RWPE1 (cell line): ENCODE data around the gene ADAMTS10.
"Not testable (repeated sequence)": the region's sequence is repeated elsewhere in the genome, so short reads cannot be mapped to it uniquely, and the experiment has no call there.

Experiments used
- CTCF ChIA-PET: fragments of 350-600 bp; sonication (Branson Sonifier 250); formaldehyde crosslinking; extraction: SDS; loops from one replicate; lab custom pipeline; 2021; lab: Yijun Ruan, JAX
- POLR2A ChIA-PET: fragments of 400-600 bp; formaldehyde crosslinking; extraction: SDS; loops from one replicate; lab custom pipeline; 2020; ENCODE audit warnings: antibody characterized with exemption; ENCODE audit not compliant: low non-redundant PET; lab: Yijun Ruan, JAX
- DNase-seq: peaks from one replicate; pipeline ENCODE4 v3.0.0; 2012; ENCODE audit warnings: low spot score
- H3K27ac ChIP-seq: fragments of 450-650 bp; 2 replicates; pipeline ENCODE4 v1.5.1; 2017
- TF ChIP-seq, protein P1 (sequence below): fragments of 450-650 bp; conservative IDR thresholded peaks from 2 replicates; pipeline ENCODE4 v1.5.1; 2017; ENCODE audit warnings: low read depth, mild to moderate bottlenecking

ADAMTS10 gene

GRCh38 chr19:8639821-8640401 is 29.4 kb upstream of the ADAMTS10 start:
- TF ChIP-seq, protein P1, sequence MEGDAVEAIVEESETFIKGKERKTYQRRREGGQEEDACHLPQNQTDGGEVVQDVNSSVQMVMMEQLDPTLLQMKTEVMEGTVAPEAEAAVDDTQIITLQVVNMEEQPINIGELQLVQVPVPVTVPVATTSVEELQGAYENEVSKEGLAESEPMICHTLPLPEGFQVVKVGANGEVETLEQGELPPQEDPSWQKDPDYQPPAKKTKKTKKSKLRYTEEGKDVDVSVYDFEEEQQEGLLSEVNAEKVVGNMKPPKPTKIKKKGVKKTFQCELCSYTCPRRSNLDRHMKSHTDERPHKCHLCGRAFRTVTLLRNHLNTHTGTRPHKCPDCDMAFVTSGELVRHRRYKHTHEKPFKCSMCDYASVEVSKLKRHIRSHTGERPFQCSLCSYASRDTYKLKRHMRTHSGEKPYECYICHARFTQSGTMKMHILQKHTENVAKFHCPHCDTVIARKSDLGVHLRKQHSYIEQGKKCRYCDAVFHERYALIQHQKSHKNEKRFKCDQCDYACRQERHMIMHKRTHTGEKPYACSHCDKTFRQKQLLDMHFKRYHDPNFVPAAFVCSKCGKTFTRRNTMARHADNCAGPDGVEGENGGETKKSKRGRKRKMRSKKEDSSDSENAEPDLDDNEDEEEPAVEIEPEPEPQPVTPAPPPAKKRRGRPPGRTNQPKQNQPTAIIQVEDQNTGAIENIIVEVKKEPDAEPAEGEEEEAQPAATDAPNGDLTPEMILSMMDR: no peak
- no peak for DNase-seq
- ChIA-PET POLR2A (no interaction called here), CTCF (no interaction called here)
- H3K27ac ChIP-seq: no peak overlapping the region

GRCh38 chr19:8638078-8638619 is 27.6 kb upstream of the ADAMTS10 start:
- ChIA-PET POLR2A (no interaction called here), CTCF (no interaction called here)
- H3K27ac ChIP-seq: no peak overlapping the region
- DNase-seq: no peak
- TF ChIP-seq, protein P1: no peak

- DNase-seq, CTCF ChIA-PET, H3K27ac ChIP-seq: not testable (repeated sequence)
- POLR2A ChIA-PET: interaction anchor here (0.6 kb wide), 1 partner anchor 196 kb away, joined by 3 read pairs; no protein-coding TSS in a partner anchor
Observed at GRCh38 chr19:8637070-8637469, 26.6 kb upstream of the ADAMTS10 start.

- no peak overlapping the region for H3K27ac ChIP-seq
- POLR2A ChIA-PET: no interaction called here
- DNase-seq: no peak
- TF ChIP-seq, protein P1: no peak
- CTCF ChIA-PET: no interaction called here
Observed at GRCh38 chr19:8635422-8635821, 24.9 kb upstream of the ADAMTS10 start.

- ChIA-PET CTCF (no interaction called here), POLR2A (no interaction called here)
- no peak for DNase-seq
- no peak overlapping the region for H3K27ac ChIP-seq
- TF ChIP-seq, protein P1: no peak
Observed at GRCh38 chr19:8631425-8631819, 20.9 kb upstream of the ADAMTS10 start.

DNA sequence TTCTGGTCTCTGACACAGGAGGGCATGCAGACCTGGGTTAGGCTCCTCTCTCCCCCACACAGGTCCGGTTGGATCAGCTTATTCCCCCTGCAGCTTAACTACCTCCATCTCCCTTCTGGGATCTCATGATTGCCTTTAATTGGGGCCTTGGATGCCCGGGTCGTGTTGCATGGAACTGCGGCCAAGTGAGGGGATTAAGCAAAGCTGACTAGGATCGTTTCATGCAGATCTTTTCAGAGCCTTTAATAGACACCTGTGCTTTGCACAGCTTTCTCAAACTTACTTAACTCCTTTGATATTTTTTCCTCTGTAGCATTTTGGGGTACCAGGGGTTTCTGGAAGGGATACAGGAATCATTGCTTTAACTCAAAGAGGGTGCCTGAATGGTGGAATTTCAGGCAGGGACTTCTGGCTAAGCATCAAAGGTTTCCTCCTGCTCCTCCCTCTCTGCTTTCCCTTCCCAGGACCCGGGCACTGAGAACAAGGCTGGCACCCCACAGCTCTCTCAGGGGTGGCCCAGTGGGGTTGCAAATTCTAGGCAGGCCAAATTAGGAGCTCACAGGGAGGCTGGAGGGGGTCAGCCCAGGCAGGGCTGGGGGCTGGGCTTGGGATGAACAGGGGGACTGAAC is 20.4 kb upstream of the ADAMTS10 start:
- DNase-seq: no peak
- ChIA-PET POLR2A (no interaction called here), CTCF (no interaction called here)
- TF ChIP-seq, protein P1: no peak
- no peak overlapping the region for H3K27ac ChIP-seq
